PFSK-1 (cell line): ENCODE data around the gene POLR3E.

Source experiments
- FOXP2 ChIP-seq: optimal IDR thresholded peaks from 2 replicates; pipeline ENCODE3; 2011; ENCODE audit warnings: borderline replicate concordance, control low read depth, inconsistent platforms; ENCODE audit not compliant: insufficient read depth; ENCODE audit errors: extremely low read length, extremely low read depth
- POLR2AphosphoS5 ChIP-seq: IDR thresholded peaks from 2 replicates; pipeline ENCODE4 v1.6.1; 2012; ENCODE audit warnings: low read depth, mild to moderate bottlenecking, control low read depth, low read length, moderate library complexity
- SIN3A ChIP-seq: IDR thresholded peaks from 2 replicates; pipeline ENCODE4 v1.6.1; 2012; ENCODE audit warnings: mild to moderate bottlenecking, low read length, moderate library complexity, borderline replicate concordance; ENCODE audit not compliant: insufficient read depth
- TAF1 ChIP-seq: IDR thresholded peaks from 2 replicates; pipeline ENCODE4 v1.6.1; 2012; ENCODE audit warnings: low read length, control low read depth, borderline replicate concordance; ENCODE audit not compliant: insufficient read depth
- TF ChIP-seq, protein P1 (sequence below), 2 experiments: IDR thresholded peaks; 2 replicates each; pipeline versions ENCODE4 v1.6.1 to v1.8.0; 2011 to 2012; ENCODE audit warnings: low read depth in 2 of 2, low read length in 2 of 2, control low read depth in 1 of 2, inconsistent platforms in 1 of 2, mild to moderate bottlenecking in 1 of 2, moderate library complexity in 1 of 2; ENCODE audit not compliant: insufficient read depth in 1 of 2

Gene POLR3E

DNA sequence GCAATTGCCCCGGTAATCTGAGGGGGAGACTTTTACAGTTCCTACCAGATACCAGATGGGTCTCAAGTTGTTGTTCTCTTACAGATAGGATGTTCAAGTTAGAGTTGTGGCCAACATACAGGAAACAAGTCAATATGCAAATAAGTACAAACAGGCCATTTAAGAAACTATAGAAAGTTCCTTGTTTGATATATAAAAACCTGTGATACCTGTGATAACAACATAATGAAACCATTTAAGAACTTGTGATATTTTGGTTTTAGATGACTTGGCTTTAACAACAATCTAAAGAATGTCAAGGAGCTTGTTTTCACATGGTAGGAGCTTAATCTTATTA, 60.4 kb downstream of the POLR3E start:
- TF ChIP-seq FOXP2 (no peak), SIN3A (no peak), TAF1 (no peak), POLR2AphosphoS5 (no peak)
- TF ChIP-seq, protein P1, sequence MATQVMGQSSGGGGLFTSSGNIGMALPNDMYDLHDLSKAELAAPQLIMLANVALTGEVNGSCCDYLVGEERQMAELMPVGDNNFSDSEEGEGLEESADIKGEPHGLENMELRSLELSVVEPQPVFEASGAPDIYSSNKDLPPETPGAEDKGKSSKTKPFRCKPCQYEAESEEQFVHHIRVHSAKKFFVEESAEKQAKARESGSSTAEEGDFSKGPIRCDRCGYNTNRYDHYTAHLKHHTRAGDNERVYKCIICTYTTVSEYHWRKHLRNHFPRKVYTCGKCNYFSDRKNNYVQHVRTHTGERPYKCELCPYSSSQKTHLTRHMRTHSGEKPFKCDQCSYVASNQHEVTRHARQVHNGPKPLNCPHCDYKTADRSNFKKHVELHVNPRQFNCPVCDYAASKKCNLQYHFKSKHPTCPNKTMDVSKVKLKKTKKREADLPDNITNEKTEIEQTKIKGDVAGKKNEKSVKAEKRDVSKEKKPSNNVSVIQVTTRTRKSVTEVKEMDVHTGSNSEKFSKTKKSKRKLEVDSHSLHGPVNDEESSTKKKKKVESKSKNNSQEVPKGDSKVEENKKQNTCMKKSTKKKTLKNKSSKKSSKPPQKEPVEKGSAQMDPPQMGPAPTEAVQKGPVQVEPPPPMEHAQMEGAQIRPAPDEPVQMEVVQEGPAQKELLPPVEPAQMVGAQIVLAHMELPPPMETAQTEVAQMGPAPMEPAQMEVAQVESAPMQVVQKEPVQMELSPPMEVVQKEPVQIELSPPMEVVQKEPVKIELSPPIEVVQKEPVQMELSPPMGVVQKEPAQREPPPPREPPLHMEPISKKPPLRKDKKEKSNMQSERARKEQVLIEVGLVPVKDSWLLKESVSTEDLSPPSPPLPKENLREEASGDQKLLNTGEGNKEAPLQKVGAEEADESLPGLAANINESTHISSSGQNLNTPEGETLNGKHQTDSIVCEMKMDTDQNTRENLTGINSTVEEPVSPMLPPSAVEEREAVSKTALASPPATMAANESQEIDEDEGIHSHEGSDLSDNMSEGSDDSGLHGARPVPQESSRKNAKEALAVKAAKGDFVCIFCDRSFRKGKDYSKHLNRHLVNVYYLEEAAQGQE (IDR thresholded peaks at IDR 0.05; ENCODE audit: insufficient read depth in 1 of 2, low read depth in 2 of 2, low read length in 2 of 2), result no peak

DNA sequence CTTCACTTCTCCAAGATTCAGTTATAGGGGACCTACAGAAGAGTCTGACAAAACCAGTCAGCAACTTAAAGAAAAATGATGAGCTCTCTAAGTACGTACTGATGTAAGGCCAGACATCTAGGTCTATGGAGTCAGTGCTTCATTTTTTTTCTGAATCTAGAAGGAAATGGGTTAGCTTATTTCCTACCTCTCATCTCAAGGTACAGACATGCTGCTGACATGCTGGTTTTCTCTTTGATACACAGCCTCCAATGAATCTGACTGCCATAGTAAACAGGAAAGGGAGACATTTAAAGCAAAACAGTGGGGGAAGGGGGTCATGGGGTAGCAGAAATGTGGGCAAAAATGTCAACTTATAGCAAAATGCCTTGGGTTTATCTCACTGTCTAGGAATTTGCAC, 60.8 kb downstream of the POLR3E start:
- TF ChIP-seq POLR2AphosphoS5, result no peak

DNA sequence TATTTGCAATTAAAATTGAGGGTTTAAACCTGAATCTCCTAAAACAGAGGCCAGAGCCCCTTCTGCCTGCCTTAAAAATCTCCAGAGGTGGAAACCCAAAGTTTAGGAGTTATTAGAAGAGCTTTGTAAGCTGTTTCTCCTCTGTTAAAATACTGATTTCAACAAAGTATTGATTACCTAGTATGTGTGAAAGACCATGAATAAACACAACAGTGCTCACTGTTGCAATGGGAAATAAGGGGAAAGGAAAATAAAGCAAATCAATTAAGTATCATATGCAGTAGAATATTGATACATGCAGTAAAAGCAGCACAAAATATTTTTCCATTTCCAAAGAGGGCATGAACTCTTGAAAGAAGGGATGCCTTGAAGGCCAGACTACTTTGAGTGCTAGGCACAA, 62.5 kb downstream of the POLR3E start:
- no peak for TF ChIP-seq SIN3A
- TF ChIP-seq, protein P1 (IDR thresholded peaks at IDR 0.05; ENCODE audit: insufficient read depth in 1 of 2, low read depth in 2 of 2, low read length in 2 of 2), result no peak
- no peak for TF ChIP-seq FOXP2

DNA sequence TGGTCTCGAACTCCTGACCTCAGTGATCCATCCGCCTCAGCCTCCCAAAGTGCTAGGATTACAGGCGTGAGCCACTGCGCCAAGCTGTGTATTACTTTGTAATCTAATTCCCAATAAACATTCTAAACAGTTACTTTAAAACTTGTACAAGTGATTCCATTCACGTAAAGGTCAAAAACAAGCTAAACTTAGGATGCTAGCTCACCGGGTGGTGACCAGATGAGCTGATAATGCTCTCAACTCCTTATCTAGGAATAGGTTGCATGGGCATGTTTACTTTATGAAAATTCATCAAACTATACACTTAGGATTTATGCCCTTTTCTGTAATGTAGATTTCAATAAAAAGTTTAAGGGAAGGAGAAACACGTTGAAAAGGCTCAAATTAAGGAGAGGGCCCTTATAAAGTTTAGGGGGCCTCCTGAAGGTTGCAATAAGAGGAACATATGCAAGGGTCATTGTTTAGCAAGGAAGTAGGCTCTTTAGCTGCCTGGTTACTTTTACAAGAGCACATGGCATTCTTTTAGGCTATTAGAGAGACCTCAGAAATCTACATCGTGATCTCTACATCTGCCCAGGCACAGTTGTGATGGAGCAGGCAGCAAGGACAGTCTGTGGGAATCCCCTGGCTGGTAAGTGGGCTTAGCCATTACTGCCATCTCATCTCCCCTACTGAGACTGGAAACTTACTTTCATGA, 63.9 kb downstream of the POLR3E start:
- no peak for TF ChIP-seq FOXP2
- no peak for TF ChIP-seq POLR2AphosphoS5
- TF ChIP-seq SIN3A, result no peak
- TF ChIP-seq, protein P1 (IDR thresholded peaks at IDR 0.05; ENCODE audit: insufficient read depth in 1 of 2, low read depth in 2 of 2, low read length in 2 of 2), result no peak
- TF ChIP-seq TAF1, result no peak

DNA sequence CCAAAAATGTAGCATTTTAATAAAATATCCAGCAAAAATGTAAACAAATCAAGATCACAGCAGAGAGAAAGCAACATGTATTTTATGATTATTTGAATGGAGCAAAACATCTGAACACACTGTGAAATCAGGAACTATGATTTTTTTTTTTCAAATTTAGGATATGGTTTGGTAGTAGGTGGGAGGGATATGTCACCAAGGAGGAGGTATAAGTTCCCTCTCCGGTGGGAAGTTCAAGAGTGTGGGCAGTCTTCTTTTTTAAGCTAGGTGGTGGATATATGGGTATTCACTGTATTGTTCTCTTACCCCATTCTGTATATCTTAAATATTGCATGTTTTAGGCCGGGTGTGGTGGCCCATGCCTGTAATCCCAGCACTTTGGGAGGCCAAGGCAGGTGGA, 67.0 kb downstream of the POLR3E start:
- TF ChIP-seq SIN3A, result no peak
- TF ChIP-seq FOXP2, result no peak

DNA sequence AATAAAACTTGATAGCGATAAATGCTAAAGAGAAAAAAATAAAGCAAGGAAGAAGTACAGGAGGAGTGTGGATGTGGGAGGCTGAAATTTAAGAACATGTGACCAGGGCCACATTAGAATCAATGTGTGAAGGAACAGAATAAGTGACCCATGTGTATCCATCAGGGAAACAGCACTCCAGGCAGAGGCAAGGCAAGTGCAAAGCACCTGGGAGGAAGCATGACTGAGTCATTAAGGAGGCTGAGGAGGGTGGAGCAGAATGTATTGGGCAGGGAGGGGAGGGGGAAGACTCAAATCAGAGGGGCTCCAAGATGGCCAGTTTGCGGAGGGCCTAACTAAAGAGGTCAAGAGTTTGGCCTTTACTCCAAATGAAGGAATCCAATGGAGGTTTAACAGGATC, 69.2 kb downstream of the POLR3E start:
- no peak for TF ChIP-seq POLR2AphosphoS5
- TF ChIP-seq, protein P1 (IDR thresholded peaks at IDR 0.05; ENCODE audit: insufficient read depth in 1 of 2, low read depth in 2 of 2, low read length in 2 of 2), result no peak
- no peak for TF ChIP-seq SIN3A
- no peak for TF ChIP-seq FOXP2
- TF ChIP-seq TAF1, result no peak
